ENCODE measurements around the gene SDK2.

Gene SDK2

GRCh38 chr17:73553311-73553710 is 90.9 kb downstream of the SDK2 start:
- DNase-seq (ENCODE audit: low spot score): no peak

GRCh38 chr17:73552300-73553048 is 91.8 kb downstream of the SDK2 start:
- DNase-seq (ENCODE audit: low spot score): no peak

DNA sequence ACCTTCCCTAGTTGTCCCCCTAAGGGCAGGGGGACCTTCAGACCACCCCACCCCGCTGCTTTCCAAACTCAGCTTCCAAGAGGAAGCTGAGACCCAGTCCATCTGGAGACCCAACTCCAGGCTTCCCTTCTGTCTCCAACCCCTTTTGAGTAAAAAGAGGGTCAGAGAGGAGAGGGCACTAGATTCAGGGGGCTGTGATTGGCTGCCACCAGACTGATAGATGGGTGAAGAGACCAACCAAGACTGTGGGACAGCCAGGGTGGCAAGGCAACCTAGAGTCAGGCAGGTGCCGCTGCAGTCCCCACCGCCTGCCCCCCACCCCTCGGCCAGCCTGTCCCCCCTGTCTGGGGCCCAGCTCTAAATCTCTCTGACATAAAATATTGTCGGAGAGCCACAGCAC is 92.5 kb downstream of the SDK2 start:
- DNase-seq (ENCODE audit: low spot score): no peak

GRCh38 chr17:73551144-73551543 is 93.1 kb downstream of the SDK2 start:
- no peak for DNase-seq (ENCODE audit: low spot score)

DNA sequence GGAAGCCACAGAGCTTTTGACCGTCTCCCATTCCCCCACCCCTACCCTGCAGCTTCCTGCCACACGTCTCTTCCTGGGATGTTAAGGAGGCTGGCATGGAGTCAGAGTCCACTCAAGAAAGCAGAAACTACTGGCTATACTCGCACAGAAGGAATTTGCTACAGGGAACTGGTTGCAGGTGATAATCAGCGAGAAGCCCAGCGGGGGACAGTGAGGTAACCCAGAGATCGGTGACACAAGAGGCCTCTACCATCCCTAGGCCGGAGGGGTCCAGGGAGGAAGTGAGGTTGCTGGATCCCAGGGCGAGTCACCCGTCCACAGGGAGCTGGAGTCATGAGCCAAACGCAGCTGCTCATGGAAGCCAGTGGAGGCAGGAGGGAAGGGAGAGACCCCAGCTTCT is 93.7 kb downstream of the SDK2 start:
- DNase-seq (ENCODE audit: low spot score): no peak

DNA sequence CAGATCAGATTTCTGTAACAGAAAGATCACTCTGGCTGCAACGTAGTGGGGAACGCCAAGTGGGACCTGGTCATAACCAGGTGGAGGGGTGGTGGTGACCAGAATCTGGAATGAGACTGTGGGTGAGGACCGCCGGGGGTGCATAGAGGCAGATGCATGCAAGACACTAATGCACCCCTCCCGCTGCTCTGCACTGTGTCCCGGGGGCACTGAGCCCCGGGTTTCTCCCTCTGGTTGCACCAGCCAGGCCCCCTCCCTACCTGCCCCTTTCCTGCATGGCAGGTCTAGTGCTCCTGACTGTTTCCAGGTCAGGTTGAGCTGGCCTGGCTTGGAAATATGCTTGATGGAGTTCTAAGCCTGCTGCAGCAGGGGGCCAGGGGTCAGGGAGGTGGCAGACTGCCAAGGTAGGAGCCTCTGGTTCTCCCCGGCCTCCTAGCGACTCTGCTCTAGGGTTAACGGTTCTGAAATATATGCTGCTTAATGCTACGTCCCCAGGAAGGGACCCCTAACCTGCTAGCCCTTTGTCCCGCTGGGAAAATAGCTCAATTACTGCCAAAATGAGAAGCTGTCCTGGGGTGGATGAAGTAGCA is 94.3 kb downstream of the SDK2 start:
- no peak for DNase-seq (ENCODE audit: low spot score)

DNA sequence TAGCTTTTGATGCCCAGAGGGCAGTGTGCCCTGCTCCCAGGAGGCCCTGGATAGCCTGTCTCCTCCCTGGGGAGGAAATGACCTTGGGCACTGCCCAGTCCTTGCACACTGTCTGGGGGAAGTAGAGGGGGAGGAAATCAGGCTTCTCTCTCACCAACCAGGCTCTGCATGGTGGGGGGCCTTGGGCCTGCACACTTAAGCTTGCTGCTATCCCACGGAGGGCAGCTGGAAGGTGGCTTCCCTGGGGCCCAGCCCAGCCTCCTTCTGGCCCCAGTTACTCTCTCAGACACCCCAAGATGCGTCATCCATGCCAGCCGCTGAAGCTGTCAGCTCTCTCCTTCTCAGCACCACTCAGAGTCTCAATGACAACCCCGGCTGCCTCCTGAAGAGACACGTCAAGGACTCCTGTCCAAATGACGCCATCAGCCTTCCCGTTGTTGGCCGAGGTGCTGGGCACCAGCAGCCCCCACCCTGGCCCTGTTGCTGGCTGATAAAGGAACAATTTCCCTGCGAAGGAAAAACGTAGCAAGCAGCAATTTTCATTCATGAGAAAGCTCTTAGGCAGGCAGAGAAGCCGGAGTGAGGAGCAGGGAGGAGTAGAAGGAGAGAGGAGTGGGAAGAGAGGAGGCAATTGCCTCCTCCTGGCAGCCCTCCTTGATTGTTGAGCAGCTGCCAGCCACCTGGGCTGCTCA is 95.5 kb downstream of the SDK2 start:
- DNase-seq (ENCODE audit: low spot score): no peak

- no peak for DNase-seq (ENCODE audit: low spot score)
These were observed 96.5 kb downstream of the SDK2 start for GRCh38 chr17:73547790-73548189.

- DNase-seq (ENCODE audit: low spot score): peak; percentile 80
These were observed 97.3 kb downstream of the SDK2 start for GRCh38 chr17:73546770-73547536.

DNA sequence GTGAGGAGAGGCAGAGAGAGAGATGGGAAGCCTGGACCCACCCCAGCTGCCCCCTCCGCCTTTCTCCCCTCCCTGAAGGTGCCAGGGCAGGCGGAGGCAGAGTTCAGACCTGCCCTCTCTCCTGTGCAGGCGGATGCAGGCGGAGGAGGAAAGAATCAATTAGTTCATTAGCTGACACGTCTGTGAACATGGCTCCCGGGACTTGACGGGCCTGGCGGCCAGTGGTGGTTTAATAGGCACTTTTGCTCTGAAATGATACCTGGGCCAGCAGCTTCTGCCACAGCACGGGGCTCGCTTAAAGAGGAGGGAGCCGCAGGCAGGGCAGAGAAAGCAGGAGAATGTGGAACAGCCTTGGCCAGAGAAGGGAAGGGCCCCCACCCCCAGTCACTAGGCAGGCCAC is 98.1 kb downstream of the SDK2 start:
- DNase-seq (ENCODE audit: low spot score): no peak

DNA sequence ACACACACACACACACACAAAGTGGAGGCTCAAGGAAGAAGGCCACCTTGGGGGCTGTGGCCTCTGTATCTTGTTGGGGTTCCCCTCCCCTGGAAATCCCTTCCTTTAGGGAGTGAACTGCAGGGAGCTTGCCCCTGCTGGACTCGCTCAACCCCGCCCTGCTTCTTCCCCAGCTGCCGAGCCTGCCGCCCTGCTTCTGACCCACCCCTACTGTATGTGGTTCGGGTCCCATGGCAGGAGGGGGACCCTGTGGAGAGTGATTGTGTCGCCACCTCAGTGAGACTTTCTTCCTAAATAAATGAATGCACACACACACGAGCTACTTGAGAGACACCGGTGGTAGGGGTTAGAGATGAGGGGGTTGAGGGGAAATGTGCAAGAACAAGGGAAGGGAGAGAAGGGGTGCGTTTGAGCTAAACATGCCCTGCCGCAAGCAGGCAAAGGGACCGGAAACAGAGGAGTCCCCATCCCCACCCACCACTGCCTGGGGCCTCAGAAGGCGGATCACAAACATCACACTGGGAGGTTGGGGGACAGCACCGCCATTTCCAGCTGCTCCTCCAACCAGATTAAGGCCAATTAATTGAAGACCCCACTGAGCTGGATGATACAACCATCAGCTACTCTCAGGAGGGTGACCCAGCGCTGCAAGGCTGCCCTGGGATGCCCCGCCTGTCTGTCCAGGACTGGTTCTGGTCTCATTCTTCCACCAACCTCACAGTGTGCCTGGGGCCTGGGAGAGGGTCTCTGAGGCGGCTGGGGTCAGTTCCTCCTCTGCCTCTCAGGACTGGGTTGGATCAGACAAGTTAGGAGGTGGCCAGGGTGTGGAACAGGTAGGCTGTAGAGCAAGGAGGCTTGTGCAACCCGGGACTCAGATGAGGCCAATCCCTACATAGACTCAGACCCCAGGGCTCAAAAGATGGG is 98.9 kb downstream of the SDK2 start:
- no peak for DNase-seq (ENCODE audit: low spot score)

DNA sequence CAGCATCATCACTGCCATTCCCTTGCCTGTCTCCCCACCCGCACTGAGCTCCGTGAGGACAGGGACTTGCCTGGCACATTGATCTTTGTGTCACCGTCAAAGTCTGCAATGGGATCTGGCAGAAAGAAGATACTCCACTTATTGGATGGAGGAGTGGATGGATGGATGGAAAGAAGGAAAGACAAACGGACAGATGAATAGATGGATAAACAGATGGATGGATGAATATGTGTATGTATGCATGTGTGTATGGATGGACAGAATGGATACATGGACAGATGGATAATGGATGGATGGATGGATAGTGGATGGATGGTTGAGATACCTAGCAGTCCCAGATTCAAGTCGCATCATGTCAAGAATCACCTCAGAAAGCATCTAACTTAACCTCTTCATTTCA is 99.9 kb downstream of the SDK2 start:
- DNase-seq (ENCODE audit: low spot score): no peak

DNA sequence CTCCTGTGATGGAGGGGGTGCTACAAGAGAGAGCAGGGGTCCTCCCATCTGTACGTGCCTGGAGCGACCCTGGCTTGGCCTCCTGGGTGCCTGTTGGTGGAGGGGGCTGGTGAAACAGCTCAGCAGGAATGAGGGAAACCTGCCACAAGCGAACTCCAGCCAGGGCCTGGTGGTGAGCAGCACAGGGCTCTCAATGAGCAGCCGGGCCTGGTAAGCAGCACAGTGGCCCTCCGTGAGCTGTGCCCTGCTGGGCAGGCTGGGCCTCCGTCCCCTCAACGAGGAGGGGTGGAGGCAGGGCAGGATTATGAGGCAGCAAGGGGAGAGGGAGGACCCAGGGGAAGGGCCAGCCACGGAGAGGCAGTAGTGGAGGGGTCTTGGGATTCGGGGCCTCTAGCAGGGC is 101.9 kb downstream of the SDK2 start:
- DNase-seq (ENCODE audit: low spot score): peak; percentile 62

- DNase-seq (ENCODE audit: low spot score): no peak
These were observed 102.7 kb downstream of the SDK2 start for GRCh38 chr17:73541561-73541981.

DNA sequence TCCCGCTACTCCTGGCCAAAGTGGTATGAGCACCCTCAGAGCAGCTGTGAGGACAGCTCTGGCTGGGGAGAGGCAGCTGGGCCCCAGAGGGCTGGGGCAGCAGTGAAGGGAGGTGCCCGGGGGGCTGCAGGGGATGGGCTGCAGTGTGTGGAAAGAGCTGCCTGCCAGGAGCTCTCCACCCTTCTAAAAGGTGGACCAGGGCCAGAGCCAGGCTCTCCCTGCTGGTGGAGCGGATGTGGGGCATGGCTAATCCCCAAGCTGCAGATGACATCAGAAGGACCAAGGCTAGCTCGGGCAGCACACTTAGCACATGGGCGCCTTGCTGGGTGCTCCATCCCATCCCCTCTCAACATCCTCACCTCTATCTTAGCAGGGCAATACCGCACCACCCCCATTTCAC is 103.1 kb downstream of the SDK2 start:
- no peak for DNase-seq (ENCODE audit: low spot score)

- DNase-seq (ENCODE audit: low spot score): no peak
These were observed 105.1 kb downstream of the SDK2 start for GRCh38 chr17:73539166-73539565.

DNA sequence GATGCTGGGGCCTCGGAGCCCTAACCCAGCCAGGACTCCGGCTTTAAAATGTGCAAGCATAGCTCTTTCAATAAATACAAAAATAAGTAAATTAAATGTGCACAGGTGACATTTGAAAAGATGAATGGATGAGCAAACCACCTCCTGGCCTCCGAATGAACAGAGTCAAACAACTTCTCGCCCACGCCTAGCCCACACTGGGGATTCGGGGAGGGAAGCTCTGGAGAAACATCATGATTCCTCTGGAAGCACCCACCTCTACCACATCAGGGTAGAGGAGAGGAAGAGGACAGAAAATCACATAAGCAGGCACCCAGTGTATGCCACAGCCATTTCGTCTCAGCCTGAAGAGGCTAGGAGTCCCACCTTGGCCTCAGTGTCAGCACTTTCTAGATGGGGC is 105.8 kb downstream of the SDK2 start:
- no peak for DNase-seq (ENCODE audit: low spot score)

- DNase-seq (ENCODE audit: low spot score): peak; percentile 64
These were observed 107.3 kb downstream of the SDK2 start for GRCh38 chr17:73536700-73537605.

GRCh38 chr17:73535746-73536145 is 108.5 kb downstream of the SDK2 start:
- no peak for DNase-seq (ENCODE audit: low spot score)

GRCh38 chr17:73534209-73534909 is 109.9 kb downstream of the SDK2 start:
- no peak for DNase-seq (ENCODE audit: low spot score)
